ENCODE results near the gene ELOVL5. TPM values are rescaled to one million over a fixed set of nuclear protein-coding genes. Genes with fewer than 3 reads are reported as not detected.

ELOVL5 gene
- total RNA-seq, 1 experiment from 2014 or later = 218 TPM

DNA sequence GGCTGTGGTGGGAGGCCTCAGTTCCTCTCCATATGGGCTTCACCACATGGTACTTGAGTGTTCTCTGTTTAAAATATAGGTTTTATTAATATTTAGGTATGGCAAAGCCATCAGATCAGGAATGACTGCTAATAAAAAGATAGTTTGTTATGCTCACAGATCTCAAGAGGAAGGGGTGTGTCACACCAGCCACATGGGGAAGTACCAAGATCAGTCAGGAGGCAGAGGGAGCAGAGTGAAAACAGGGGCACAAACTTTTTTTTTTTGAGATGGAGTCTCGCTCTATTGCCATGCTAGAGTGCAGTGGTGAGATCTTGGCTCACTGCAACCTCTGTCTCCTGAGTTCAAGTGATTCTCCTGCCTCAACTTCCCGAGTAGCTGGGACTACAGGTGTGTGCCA is 108.0 kb downstream of the ELOVL5 start:
- Histone ChIP-seq H3K27me3 (ENCODE audit: control insufficient read depth, insufficient read depth, low read length) (no peaks in the 10 kb centered on the region), H3K36me3 (ENCODE audit: control insufficient read depth, insufficient read depth, low read length) (no peaks in the 10 kb centered on the region), H3K27ac (ENCODE audit: low read length) (no peak overlapping the region), H3K4me3 (ENCODE audit: low read depth in 2 of 2, low read length in 2 of 2) (no peak overlapping the region), H3K9me3 (ENCODE audit: control insufficient read depth, insufficient read depth, low read depth, low read length) (no peaks in the 10 kb centered on the region), H3K4me1 (ENCODE audit: control insufficient read depth, insufficient read depth, low read length) (no peaks in the 10 kb centered on the region)
- ChIA-PET CTCF (no interaction called here), POLR2A (no interaction called here)
- TF ChIP-seq TCF7L2 (IDR thresholded peaks at IDR 0.05; ENCODE audit: low read depth, low read length) = no peak
- TF ChIP-seq CTCF (IDR thresholded peaks at IDR 0.05) = no peak
- no peak for TF ChIP-seq REST (IDR thresholded peaks at IDR 0.05; ENCODE audit: insufficient read depth in 1 of 2, low read depth in 2 of 2, low read length in 1 of 2)
- TF ChIP-seq SIN3A (IDR thresholded peaks at IDR 0.05; ENCODE audit: borderline replicate concordance, insufficient read depth, low read depth, low read length) = no peak
- no peak for TF ChIP-seq POLR2AphosphoS5 (IDR thresholded peaks at IDR 0.05; ENCODE audit: low read depth, low read length)
- intact Hi-C loops (cut with micrococcal nuclease; ENCODE audit: unreplicated experiment) = no loop called here
- ATAC-seq = no peak
- in situ Hi-C loops (cut with HindIII; ENCODE audit: low pct_unique_long_range_greater_than_20kb, low sequenced_read_pairs) = no loop called here
- no TSS peak for BruUV-seq (replicated peaks)
- DNase-seq (ENCODE audit: low read depth, low spot score) = no peak

GRCh38 chr6:53240139-53240538 is 108.6 kb downstream of the ELOVL5 start:
- H3K9me3 ChIP-seq (ENCODE audit: control insufficient read depth, insufficient read depth, low read depth, low read length) = no peaks in the 10 kb centered on the region
- no peaks in the 10 kb centered on the region for H3K36me3 ChIP-seq (ENCODE audit: control insufficient read depth, insufficient read depth, low read length)
- CTCF ChIA-PET = no interaction called here
- POLR2A ChIA-PET = no interaction called here
- no TSS peak for BruUV-seq (replicated peaks)
- H3K4me3 ChIP-seq (ENCODE audit: low read depth in 2 of 2, low read length in 2 of 2) = no peak overlapping the region
- no peak for DNase-seq (ENCODE audit: low read depth, low spot score)
- H3K4me1 ChIP-seq (ENCODE audit: control insufficient read depth, insufficient read depth, low read length) = no peaks in the 10 kb centered on the region
- H3K27me3 ChIP-seq (ENCODE audit: control insufficient read depth, insufficient read depth, low read length) = no peaks in the 10 kb centered on the region
- no peak overlapping the region for H3K27ac ChIP-seq (ENCODE audit: low read length)
- intact Hi-C loops (cut with micrococcal nuclease; ENCODE audit: unreplicated experiment) = no loop called here
- no peak for TF ChIP-seq TCF7L2 (IDR thresholded peaks at IDR 0.05; ENCODE audit: low read depth, low read length)
- TF ChIP-seq SIN3A (IDR thresholded peaks at IDR 0.05; ENCODE audit: borderline replicate concordance, insufficient read depth, low read depth, low read length) = no peak
- TF ChIP-seq REST (IDR thresholded peaks at IDR 0.05; ENCODE audit: insufficient read depth in 1 of 2, low read depth in 2 of 2, low read length in 1 of 2) = no peak
- TF ChIP-seq POLR2AphosphoS5 (IDR thresholded peaks at IDR 0.05; ENCODE audit: low read depth, low read length) = no peak
- no peak for TF ChIP-seq CTCF (IDR thresholded peaks at IDR 0.05)
- in situ Hi-C loops (cut with HindIII; ENCODE audit: low pct_unique_long_range_greater_than_20kb, low sequenced_read_pairs) = no loop called here
- ATAC-seq = no peak
